ENCODE data around the gene PTPRZ1. TPM values are rescaled to one million over a fixed set of nuclear protein-coding genes. Genes with fewer than 3 reads are reported as not detected.

PTPRZ1 gene
- total and polyA plus RNA-seq, 10 of the 15 experiments (the other 5 are each of a cell fraction or from before 2014, with no cell fraction given): 0.05 to 0.21 (median 0.11) TPM; not detected in 7

DNA sequence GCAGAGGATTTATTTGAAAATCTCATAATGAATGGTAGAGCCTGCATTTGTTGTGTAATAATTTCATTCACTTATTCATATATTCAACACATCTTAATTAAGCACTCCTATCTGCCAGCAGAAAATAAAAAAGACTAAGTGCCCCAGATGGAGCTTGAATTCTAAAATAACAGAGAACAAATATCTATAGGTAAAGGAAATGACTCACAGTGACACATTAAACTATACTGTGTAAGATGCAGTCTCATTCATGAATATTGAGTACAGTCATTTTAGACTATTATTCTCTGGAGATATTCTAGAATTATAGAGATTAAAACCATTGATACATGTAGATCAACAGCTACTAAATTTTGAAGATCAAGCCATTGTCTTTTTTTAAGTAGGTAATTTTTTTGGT, 72.1 kb downstream of the PTPRZ1 start:
- H3K4me1 ChIP-seq (ENCODE audit: control insufficient read depth, insufficient read depth, low read length): no peaks in the 10 kb centered on the region
- no peaks in the 10 kb centered on the region for H4K20me1 ChIP-seq (ENCODE audit: control insufficient read depth, insufficient read depth)
- BruUV-seq (replicated peaks): no TSS peak
- H3K9ac ChIP-seq (ENCODE audit: control insufficient read depth, insufficient read depth, low read length): no peak overlapping the region
- no peaks in the 10 kb centered on the region for H3K9me3 ChIP-seq (replicated peaks; ENCODE audit: control insufficient read depth, insufficient read depth, low read length)
- intact Hi-C loops (cut with micrococcal nuclease; ENCODE audit: unreplicated experiment): no loop called here
- H3K27me3 ChIP-seq (replicated peaks in 1 of 2; ENCODE audit: control insufficient read depth in 2 of 2, insufficient read depth in 2 of 2, low read length in 1 of 2): no peaks in the 10 kb centered on the region
- in situ Hi-C loops (cut with MboI): no loop called here
- ChIA-PET POLR2A (no interaction called here), CTCF (interaction anchor here (1.6 kb wide), 1 partner anchor 14 kb away, joined by 4 read pairs; no protein-coding TSS in a partner anchor), RAD21 (ENCODE audit: unreplicated experiment) (no interaction called here), SMC1A (ENCODE audit: uncharacterized antibody, unreplicated experiment) (interaction anchor here (1.4 kb wide), 1 partner anchor 8 kb away, joined by 4 read pairs; no protein-coding TSS in a partner anchor)
- H3K27ac ChIP-seq (ENCODE audit: control insufficient read depth, insufficient read depth): no peak overlapping the region
- FAIRE-seq (no peak), ATAC-seq (no peak), DNase-seq (ENCODE audit: low read depth, low spot score) (no peak)
- no peak overlapping the region for H3K4me2 ChIP-seq (ENCODE audit: control insufficient read depth, insufficient read depth)
- TF ChIP-seq NR2C1 (IDR thresholded peaks at IDR 0.05) (no peak), YBX1 (IDR thresholded peaks at IDR 0.05) (no peak), KLF5 (IDR thresholded peaks at IDR 0.05; ENCODE audit: partially characterized antibody) (no peak), ZNF384 (IDR thresholded peaks at IDR 0.05; ENCODE audit: borderline replicate concordance, low read depth, low read length) (no peak), ETV6 (conservative IDR thresholded peaks at IDR 0.05 in 1 of 2, IDR thresholded peaks at IDR 0.05 in 1 of 2; ENCODE audit: borderline replicate concordance in 1 of 2, low read depth in 1 of 2) (no peak), SREBF2 (IDR thresholded peaks at IDR 0.05; ENCODE audit: low read length) (no peak), MYC (IDR thresholded peaks at IDR 0.05; ENCODE audit: insufficient read depth, insufficient read length, insufficient replicate concordance, low read length, severe bottlenecking) (no peak), ZZZ3 (IDR thresholded peaks at IDR 0.05; ENCODE audit: control insufficient read depth, insufficient read length, low read depth) (no peak), RBBP5 (conservative IDR thresholded peaks at IDR 0.05) (no peak), TCF3 (IDR thresholded peaks at IDR 0.05; ENCODE audit: borderline replicate concordance, insufficient read depth, low read depth, low read length) (no peak), CHD2 (IDR thresholded peaks at IDR 0.05; ENCODE audit: borderline replicate concordance, low read depth, low read length) (no peak), EED (IDR thresholded peaks at IDR 0.05; ENCODE audit: low read depth) (no peak)
- TF ChIP-seq, protein P1, sequence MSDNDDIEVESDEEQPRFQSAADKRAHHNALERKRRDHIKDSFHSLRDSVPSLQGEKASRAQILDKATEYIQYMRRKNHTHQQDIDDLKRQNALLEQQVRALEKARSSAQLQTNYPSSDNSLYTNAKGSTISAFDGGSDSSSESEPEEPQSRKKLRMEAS (IDR thresholded peaks at IDR 0.05; ENCODE audit: low read depth, low read length): no peak
- TF ChIP-seq, protein P2, sequence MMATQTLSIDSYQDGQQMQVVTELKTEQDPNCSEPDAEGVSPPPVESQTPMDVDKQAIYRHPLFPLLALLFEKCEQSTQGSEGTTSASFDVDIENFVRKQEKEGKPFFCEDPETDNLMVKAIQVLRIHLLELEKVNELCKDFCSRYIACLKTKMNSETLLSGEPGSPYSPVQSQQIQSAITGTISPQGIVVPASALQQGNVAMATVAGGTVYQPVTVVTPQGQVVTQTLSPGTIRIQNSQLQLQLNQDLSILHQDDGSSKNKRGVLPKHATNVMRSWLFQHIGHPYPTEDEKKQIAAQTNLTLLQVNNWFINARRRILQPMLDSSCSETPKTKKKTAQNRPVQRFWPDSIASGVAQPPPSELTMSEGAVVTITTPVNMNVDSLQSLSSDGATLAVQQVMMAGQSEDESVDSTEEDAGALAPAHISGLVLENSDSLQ (IDR thresholded peaks at IDR 0.05): no peak
- TF ChIP-seq, protein P3, sequence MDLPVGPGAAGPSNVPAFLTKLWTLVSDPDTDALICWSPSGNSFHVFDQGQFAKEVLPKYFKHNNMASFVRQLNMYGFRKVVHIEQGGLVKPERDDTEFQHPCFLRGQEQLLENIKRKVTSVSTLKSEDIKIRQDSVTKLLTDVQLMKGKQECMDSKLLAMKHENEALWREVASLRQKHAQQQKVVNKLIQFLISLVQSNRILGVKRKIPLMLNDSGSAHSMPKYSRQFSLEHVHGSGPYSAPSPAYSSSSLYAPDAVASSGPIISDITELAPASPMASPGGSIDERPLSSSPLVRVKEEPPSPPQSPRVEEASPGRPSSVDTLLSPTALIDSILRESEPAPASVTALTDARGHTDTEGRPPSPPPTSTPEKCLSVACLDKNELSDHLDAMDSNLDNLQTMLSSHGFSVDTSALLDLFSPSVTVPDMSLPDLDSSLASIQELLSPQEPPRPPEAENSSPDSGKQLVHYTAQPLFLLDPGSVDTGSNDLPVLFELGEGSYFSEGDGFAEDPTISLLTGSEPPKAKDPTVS (IDR thresholded peaks at IDR 0.05; ENCODE audit: low read depth, low read length): no peak
- TF ChIP-seq, protein P4, sequence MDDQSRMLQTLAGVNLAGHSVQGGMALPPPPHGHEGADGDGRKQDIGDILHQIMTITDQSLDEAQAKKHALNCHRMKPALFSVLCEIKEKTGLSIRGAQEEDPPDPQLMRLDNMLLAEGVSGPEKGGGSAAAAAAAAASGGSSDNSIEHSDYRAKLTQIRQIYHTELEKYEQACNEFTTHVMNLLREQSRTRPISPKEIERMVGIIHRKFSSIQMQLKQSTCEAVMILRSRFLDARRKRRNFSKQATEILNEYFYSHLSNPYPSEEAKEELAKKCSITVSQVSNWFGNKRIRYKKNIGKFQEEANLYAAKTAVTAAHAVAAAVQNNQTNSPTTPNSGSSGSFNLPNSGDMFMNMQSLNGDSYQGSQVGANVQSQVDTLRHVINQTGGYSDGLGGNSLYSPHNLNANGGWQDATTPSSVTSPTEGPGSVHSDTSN (IDR thresholded peaks at IDR 0.05; ENCODE audit: insufficient replicate concordance, low read depth, low read length): no peak
- TF ChIP-seq, protein P5, sequence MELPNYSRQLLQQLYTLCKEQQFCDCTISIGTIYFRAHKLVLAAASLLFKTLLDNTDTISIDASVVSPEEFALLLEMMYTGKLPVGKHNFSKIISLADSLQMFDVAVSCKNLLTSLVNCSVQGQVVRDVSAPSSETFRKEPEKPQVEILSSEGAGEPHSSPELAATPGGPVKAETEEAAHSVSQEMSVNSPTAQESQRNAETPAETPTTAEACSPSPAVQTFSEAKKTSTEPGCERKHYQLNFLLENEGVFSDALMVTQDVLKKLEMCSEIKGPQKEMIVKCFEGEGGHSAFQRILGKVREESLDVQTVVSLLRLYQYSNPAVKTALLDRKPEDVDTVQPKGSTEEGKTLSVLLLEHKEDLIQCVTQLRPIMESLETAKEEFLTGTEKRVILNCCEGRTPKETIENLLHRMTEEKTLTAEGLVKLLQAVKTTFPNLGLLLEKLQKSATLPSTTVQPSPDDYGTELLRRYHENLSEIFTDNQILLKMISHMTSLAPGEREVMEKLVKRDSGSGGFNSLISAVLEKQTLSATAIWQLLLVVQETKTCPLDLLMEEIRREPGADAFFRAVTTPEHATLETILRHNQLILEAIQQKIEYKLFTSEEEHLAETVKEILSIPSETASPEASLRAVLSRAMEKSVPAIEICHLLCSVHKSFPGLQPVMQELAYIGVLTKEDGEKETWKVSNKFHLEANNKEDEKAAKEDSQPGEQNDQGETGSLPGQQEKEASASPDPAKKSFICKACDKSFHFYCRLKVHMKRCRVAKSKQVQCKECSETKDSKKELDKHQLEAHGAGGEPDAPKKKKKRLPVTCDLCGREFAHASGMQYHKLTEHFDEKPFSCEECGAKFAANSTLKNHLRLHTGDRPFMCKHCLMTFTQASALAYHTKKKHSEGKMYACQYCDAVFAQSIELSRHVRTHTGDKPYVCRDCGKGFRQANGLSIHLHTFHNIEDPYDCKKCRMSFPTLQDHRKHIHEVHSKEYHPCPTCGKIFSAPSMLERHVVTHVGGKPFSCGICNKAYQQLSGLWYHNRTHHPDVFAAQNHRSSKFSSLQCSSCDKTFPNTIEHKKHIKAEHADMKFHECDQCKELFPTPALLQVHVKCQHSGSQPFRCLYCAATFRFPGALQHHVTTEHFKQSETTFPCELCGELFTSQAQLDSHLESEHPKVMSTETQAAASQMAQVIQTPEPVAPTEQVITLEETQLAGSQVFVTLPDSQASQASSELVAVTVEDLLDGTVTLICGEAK (IDR thresholded peaks at IDR 0.05; ENCODE audit: borderline replicate concordance): no peak
- H3K36me3 ChIP-seq (ENCODE audit: control insufficient read depth in 2 of 2, insufficient read depth in 2 of 2, low read length in 1 of 2): no peaks in the 10 kb centered on the region
- H2AFZ ChIP-seq (ENCODE audit: control insufficient read depth, low read depth, low read length): no peak overlapping the region
- H3K4me3 ChIP-seq: no peak overlapping the region
- no peaks in the 10 kb centered on the region for H3K79me2 ChIP-seq (ENCODE audit: control insufficient read depth, insufficient read depth, low read length)

All from GM12878 (cell line).